MG63 (cell line): Measurements from ENCODE around the gene NEU4. TPM values are rescaled to one million over a fixed set of nuclear protein-coding genes. Genes with fewer than 3 reads are reported as not detected.
"Not testable (repeated sequence)": the region's sequence is repeated elsewhere in the genome, so short reads cannot be mapped to it uniquely, and the experiment has no call there.

ENCODE experiments used
- DNase-seq: peaks from one replicate; pipeline ENCODE4 v3.0.0-alpha.2; 2020
- H3K27me3 ChIP-seq: fragments of 250-450 bp; sonication (Bioruptor Pico); 2 replicates; pipeline ENCODE4 v1.5.1; 2020; ENCODE audit warnings: mild to moderate bottlenecking, moderate library complexity
- H3K36me3 ChIP-seq: fragments of 250-450 bp; sonication (Bioruptor Pico); 2 replicates; pipeline ENCODE4 v1.5.1; 2020; ENCODE audit warnings: mild to moderate bottlenecking, moderate library complexity
- H3K4me3 ChIP-seq: fragments of 250-450 bp; sonication (Bioruptor Pico); 2 replicates; pipeline ENCODE4 v1.5.1; 2020; ENCODE audit warnings: mild to moderate bottlenecking, moderate library complexity
- H3K9me3 ChIP-seq: fragments of 250-450 bp; sonication (Bioruptor Pico); 2 replicates; pipeline ENCODE4 v1.5.1; 2020; ENCODE audit warnings: mild to moderate bottlenecking, moderate library complexity
- total RNA-seq: library from RNA; depleted of rRNA; stranded (reverse); fragments of >200 nt; shearing (Covaris generic); gene quantifications from 2 replicates; pipeline ENCODE4 v1.2.3, GENCODE V29; 2014; ENCODE audit warnings: low replicate concordance

The NEU4 gene
- total RNA-seq, 1 experiment from 2014 or later = not detected

DNA sequence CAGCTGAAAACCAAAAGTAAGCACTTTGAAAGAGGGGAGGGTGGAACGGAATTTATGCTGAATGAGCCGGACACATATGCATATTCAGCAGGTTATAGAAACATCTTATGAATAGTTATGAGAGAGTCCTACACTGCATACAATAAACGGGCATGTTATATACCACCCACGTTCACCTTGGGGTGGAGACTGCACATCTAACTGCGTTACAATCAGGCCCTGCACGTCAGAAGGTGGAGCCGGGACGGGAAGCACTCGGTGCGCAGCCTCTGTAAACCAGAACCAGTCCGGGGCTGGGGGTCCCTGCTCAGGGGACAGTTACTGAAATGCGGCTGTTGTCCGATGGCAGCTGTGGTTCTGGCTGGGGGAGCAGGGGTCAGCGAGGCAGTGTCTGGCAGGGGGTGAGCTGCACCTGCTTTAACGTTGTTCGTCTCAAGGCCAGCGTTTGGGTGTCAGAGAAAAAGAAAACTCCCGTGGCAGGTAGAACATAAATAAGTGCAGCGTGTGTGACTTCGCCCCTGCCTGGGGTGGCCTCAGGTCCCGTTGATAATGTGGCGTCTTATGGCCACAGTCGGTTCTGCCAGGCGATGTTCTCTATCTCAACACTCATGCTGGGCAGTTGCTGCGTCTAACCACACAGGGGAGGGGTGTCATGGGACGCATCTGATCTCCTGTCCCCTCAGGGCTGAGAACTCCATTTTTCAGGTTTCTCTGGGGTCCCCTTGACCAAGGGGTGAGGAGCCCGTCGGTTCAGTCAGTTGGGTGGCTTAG, 24.9 kb downstream of the NEU4 start:
- not testable (repeated sequence) for H3K4me3 ChIP-seq, DNase-seq, H3K36me3 ChIP-seq, H3K9me3 ChIP-seq
- peaks cover 20% of the 10 kb centered on the region for H3K27me3 ChIP-seq

GRCh38 chr2:241834527-241835210, 25.7 kb downstream of the NEU4 start:
- H3K27me3 ChIP-seq = peaks cover 20% of the 10 kb centered on the region
- no peak overlapping the region for H3K4me3 ChIP-seq
- H3K9me3 ChIP-seq = peaks cover 2% of the 10 kb centered on the region
- no peak for DNase-seq
- no peaks in the 10 kb centered on the region for H3K36me3 ChIP-seq

GRCh38 chr2:241835611-241836010, 26.6 kb downstream of the NEU4 start:
- no peak for DNase-seq
- Histone ChIP-seq H3K4me3 (no peak overlapping the region), H3K27me3 (peaks cover 20% of the 10 kb centered on the region), H3K9me3 (peaks cover 2% of the 10 kb centered on the region), H3K36me3 (no peaks in the 10 kb centered on the region)

- Histone ChIP-seq H3K9me3 (peaks cover 2% of the 10 kb centered on the region), H3K36me3 (no peaks in the 10 kb centered on the region), H3K27me3 (peaks cover 20% of the 10 kb centered on the region), H3K4me3 (no peak overlapping the region)
- DNase-seq = no peak
Measured at GRCh38 chr2:241836292-241836691, 27.3 kb downstream of the NEU4 start.

DNA sequence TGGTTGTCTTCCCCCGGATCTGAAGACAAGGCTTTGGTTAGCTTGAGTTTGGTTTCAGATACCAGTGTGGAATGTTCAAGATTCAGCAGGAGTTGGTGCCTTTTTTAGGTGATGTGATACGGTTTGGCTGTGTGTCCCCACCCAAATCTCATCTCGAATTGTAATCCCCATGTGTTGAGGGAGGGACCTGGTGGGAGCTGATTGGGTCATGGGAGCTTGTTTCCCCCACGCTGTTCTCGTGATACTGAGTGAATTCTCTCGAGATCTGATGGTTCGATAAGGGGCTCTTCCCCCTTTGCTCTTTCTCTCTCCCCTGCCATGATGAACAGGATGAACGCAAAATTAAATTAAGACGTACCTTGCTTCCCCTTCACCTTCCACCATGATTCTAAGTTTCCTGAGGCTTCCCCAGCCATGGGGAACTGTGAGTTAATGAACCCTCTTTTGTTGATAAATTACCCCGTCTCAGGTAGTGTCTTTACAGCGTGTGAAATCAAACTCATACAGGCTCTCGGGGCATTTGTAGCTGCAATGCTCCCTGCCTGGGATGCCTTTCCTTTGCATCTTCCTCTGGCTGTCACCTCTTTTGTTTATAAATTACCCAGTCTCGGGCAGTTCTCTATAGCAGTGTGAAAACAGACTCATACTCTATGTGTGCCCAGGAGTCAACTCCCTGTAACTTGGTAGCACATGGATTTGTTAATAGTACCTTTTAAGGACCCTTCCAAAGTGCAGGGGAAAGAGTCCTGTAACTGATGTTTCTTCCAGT, 28.4 kb downstream of the NEU4 start:
- Histone ChIP-seq H3K4me3 (no peak overlapping the region), H3K36me3 (no peaks in the 10 kb centered on the region), H3K9me3 (peaks cover 2% of the 10 kb centered on the region), H3K27me3 (peaks cover 20% of the 10 kb centered on the region)
- DNase-seq = no peak

- DNase-seq = no peak
- no peak overlapping the region for H3K4me3 ChIP-seq
Measured at GRCh38 chr2:241841181-241842066, 32.4 kb downstream of the NEU4 start.

DNA sequence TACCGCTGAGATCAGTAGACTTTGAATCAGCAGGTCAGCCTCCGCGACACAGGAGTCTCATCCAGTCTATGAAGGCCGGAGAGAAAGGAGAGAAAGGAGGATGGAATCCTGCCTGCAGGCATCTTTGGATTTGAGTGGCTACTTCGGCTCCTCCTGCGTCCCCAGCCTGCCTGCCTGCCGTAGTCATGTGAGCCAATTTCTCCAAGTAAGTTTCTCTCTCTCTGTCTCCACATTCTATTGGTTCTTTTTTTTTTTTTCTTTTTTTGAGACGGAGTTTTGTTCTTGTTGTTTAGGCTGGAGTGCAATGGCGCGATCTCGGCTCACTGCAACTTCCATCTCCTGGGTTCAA, 33.0 kb downstream of the NEU4 start:
- Histone ChIP-seq H3K9me3 (no peaks in the 10 kb centered on the region), H3K4me3 (no peak overlapping the region), H3K27me3 (peaks cover 13% of the 10 kb centered on the region), H3K36me3 (no peaks in the 10 kb centered on the region)
- DNase-seq = no peak

More at GRCh38 chr2:241841181-241842066, 32.4 kb downstream of the NEU4 start:
- Histone ChIP-seq H3K27me3 (peaks cover 19% of the 10 kb centered on the region), H3K36me3 (no peaks in the 10 kb centered on the region), H3K9me3 (no peaks in the 10 kb centered on the region; the same call in none of the 2 replicates)

DNA sequence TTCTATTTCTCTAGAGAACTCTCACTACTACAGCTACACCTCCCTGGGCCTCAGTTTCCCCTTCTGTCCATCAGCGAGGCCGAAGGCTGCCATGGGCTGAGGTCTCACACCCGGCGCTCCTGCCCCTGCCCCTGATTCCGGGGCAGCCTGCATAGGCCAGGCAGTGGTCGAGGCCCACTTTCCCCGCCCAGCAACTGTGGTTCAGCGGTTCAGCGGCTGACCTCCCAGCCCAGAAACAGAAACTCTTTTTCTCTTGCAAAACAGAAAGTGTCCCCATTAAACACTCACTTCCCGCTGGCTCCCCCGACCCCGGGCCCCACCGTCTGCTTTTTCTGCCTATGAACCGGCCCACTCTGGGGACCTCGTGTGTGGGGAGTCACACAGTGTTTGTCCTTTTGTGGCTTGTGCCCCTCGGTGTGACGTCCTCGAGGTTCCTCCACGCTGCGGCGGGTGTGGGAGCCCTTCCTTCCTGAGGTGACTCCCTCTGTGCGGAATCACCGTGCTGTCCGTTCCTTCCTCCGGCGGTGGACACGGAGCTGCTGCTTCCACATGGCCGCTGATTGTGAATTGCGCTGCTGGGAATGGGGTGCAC, 33.7 kb downstream of the NEU4 start:
- H3K36me3 ChIP-seq = no peaks in the 10 kb centered on the region
- no peak overlapping the region for H3K4me3 ChIP-seq
- peaks cover 6% of the 10 kb centered on the region for H3K27me3 ChIP-seq
- no peaks in the 10 kb centered on the region for H3K9me3 ChIP-seq
- DNase-seq = no peak

- Histone ChIP-seq H3K36me3 (no peaks in the 10 kb centered on the region), H3K4me3 (no peak overlapping the region), H3K27me3 (no peaks in the 10 kb centered on the region; the same call in 1 of the 2 replicates), H3K9me3 (no peaks in the 10 kb centered on the region)
- no peak for DNase-seq
Measured at GRCh38 chr2:241843321-241844065, 34.5 kb downstream of the NEU4 start.

DNA sequence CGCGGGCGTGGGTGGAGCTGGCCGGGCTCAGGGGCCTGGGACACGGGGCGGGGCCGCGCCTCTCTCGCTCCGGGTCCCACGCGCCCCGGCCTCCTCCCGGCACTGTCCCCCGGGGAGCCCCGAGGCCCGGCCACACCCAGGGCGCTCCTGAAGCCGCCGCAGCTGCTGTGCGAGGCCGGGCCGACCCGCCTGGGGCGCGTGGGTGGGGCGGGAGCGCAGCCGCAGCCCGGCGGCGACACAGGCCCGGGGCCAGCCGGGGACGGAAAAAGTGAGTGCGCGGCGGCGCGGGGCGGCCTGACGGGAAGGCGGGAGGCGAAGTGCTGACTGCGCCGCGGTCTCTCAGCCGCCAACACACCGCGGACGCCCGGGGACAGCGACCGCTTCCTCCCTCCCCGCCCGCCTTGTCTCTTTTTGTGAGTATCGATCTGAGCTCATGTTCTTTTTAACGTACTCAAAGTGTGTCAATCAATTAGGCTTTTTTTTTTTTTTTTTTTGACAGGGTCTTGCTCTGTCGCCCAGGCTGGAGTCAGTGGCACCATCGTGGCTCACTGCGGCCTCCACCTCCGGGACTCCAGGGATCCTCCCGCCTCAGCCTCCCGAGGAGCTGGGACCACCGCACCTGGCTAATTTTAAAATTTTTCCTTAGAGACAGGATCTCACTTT, 35.2 kb downstream of the NEU4 start:
- Histone ChIP-seq H3K27me3 (no peaks in the 10 kb centered on the region; the same call in 1 of the 2 replicates), H3K9me3 (no peaks in the 10 kb centered on the region), H3K36me3 (no peaks in the 10 kb centered on the region), H3K4me3 (peak overlapping the region; percentile 29)
- DNase-seq = peak; percentile 67

GRCh38 chr2:241844831-241845578, 36.0 kb downstream of the NEU4 start:
- DNase-seq = no peak
- Histone ChIP-seq H3K36me3 (no peaks in the 10 kb centered on the region), H3K4me3 (no peak overlapping the region), H3K9me3 (no peaks in the 10 kb centered on the region), H3K27me3 (no peaks in the 10 kb centered on the region; the same call in 1 of the 2 replicates)

GRCh38 chr2:241846406-241846805, 37.4 kb downstream of the NEU4 start:
- Histone ChIP-seq H3K27me3 (no peaks in the 10 kb centered on the region; the same call in 1 of the 2 replicates), H3K9me3 (no peaks in the 10 kb centered on the region), H3K4me3 (no peak overlapping the region), H3K36me3 (no peaks in the 10 kb centered on the region)
- no peak for DNase-seq

- Histone ChIP-seq H3K36me3 (no peaks in the 10 kb centered on the region), H3K4me3 (no peak overlapping the region), H3K9me3 (no peaks in the 10 kb centered on the region), H3K27me3 (no peaks in the 10 kb centered on the region; the same call in 1 of the 2 replicates)
- DNase-seq = no peak
Measured at GRCh38 chr2:241848761-241849615, 40.0 kb downstream of the NEU4 start.
